Endothelial cell of umbilical vein (primary cell): ENCODE measurements around the gene FBXL13.
"Not testable (repeated sequence)": the region's sequence is repeated elsewhere in the genome, so short reads cannot be mapped to it uniquely, and the experiment has no call there.

ENCODE experiments used
- POLR2A ChIP-seq: IDR thresholded peaks from 2 replicates; pipeline ENCODE4 v1.6.1; 2012; ENCODE audit warnings: low read depth, mild to moderate bottlenecking, control low read depth, low read length
- TF ChIP-seq, protein P1 (sequence below), 2 donors: IDR thresholded peaks; 1 replicate in 1 of 2; 2 replicates in 1 of 2; pipeline ENCODE4 v1.5.1; 2011; ENCODE audit warnings: low read length in 2 of 2, mild to moderate bottlenecking in 2 of 2, moderate library complexity in 2 of 2, control low read depth in 1 of 2, inconsistent platforms in 1 of 2, low read depth in 1 of 2; ENCODE audit not compliant: insufficient read depth in 1 of 2; ENCODE audit errors: extremely low read depth in 1 of 2

- not testable (repeated sequence) for TF ChIP-seq POLR2A
- TF ChIP-seq, protein P1, sequence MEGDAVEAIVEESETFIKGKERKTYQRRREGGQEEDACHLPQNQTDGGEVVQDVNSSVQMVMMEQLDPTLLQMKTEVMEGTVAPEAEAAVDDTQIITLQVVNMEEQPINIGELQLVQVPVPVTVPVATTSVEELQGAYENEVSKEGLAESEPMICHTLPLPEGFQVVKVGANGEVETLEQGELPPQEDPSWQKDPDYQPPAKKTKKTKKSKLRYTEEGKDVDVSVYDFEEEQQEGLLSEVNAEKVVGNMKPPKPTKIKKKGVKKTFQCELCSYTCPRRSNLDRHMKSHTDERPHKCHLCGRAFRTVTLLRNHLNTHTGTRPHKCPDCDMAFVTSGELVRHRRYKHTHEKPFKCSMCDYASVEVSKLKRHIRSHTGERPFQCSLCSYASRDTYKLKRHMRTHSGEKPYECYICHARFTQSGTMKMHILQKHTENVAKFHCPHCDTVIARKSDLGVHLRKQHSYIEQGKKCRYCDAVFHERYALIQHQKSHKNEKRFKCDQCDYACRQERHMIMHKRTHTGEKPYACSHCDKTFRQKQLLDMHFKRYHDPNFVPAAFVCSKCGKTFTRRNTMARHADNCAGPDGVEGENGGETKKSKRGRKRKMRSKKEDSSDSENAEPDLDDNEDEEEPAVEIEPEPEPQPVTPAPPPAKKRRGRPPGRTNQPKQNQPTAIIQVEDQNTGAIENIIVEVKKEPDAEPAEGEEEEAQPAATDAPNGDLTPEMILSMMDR (IDR thresholded peaks at IDR 0.05; ENCODE audit: extremely low read depth in 1 of 2, insufficient read depth in 1 of 2, low read depth in 1 of 2, low read length in 2 of 2) = not testable (repeated sequence)
These were observed 304.1 kb downstream of the FBXL13 start for GRCh38 chr7:102770467-102770866.
